Epidermal melanocyte (primary cell): Measurements from ENCODE around the gene ZNF598.
"Not testable (repeated sequence)": the region's sequence is repeated elsewhere in the genome, so short reads cannot be mapped to it uniquely, and the experiment has no call there.

Experiments
- DNase-seq: peaks from one replicate; pipeline ENCODE4 v3.0.0; 2011; ENCODE audit warnings: low spot score; ENCODE audit not compliant: insufficient read length

ZNF598 gene

DNA sequence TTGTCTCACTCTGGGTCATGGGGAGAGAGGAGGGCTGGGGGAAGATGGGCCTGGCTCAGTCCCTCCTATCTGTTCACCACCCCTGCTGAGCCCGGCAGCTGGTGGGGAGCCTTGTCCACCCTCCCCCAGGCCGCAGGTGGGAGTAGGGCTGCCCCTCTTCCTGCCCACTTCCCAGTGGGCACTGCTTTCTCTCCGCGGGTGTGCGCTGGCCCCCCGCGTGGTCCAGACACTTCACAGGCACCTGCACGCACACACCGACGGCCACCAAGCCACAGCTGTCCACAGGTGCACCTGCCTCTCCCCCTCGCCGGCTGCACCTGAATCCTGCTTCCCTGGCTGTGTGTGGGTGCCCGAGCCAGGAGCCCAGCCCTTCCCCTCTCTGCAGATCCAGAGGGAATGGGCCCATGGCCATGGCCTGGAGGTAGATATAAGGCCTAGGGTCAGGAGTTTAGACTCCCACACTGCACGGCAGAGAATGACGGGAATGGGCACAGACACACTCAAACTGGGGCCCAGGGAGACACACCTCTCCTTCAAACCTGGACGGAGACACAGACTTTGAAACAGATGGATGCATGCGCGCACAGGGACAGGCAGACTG lies 19.1 kb upstream of the ZNF598 start:
- no peak for DNase-seq

- no peak for DNase-seq
Observed at GRCh38 chr16:2028146-2028545, 18.5 kb upstream of the ZNF598 start.

DNA sequence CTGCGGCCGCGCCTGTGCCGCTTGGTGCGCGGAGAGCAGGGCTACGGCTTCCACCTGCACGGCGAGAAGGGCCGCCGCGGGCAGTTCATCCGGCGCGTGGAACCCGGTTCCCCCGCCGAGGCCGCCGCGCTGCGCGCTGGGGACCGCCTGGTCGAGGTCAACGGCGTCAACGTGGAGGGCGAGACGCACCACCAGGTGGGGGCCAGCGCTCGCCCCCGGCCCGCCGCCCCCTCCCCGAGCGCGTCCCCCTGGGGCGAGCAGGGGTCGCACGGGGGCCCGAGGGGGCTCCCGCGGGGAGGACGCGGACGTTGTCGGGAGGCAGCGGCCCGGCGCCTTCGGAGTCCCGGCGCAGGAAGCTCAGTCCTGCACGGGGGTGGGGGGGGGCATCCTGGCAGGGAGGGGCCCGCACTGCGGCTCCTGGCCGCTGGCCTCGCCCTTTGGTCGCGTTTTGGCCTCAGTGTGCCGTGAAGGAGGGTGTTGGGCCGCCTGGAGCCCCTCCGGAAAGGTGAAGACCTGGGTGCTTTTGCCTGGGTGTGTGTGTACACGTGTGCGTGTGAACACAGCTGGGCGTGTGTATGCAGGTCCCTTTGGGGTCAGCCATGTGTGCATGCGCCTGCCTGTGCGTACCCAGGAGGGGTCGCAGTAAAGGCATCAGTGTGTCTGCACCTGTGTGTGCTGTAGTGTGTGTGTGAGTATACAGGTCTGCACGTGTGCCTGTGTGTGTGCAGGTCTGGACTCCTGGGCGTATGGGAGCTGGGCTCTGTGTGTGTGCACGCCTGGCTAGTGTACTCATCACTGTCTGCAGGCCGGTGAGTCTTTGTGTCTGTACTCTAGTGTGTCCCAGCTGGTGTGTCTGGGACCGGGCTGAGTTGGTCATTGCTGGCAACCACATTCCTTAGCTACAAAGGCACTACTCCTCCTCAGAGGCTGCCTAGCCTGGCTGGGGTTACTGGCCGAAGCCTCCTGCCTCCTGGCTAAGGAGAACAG lies 17.7 kb upstream of the ZNF598 start:
- DNase-seq, result no peak

DNA sequence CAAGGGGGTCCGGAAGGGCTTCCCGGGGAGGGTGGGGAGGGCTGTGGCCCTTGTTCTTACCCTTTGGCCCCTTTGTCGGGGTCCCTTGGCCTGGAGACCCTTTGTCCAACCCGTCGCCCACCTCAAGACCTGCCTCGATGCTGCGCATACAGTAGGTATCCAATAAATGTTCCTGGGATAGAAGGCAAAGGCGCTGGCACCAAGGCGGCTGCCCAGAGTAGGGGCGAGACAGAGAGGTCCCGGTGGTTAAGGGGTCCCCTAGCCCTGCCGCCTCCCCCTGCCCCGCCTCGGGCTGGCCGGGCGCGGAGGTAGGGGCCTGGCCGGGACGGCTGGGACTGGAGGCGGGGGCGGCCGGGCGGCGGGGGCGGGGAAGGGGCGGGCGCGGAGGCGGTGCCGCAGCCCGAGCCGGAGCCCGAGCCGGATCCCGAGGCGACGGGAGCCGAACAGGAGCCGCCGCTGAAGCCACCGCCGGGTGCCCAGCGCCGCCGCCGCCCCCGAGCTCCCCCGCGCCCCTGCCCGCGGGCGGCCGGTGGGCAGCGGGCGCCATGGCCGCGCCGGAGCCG lies 16.9 kb upstream of the ZNF598 start, which contains the start of gene NHERF2:
TSS of gene NHERF2 (plus strand) at position 442 of the 563 bp plus-strand sequence. CDS start at position 546, 104 bp downstream.
- DNase-seq, result peak; percentile 78

DNA sequence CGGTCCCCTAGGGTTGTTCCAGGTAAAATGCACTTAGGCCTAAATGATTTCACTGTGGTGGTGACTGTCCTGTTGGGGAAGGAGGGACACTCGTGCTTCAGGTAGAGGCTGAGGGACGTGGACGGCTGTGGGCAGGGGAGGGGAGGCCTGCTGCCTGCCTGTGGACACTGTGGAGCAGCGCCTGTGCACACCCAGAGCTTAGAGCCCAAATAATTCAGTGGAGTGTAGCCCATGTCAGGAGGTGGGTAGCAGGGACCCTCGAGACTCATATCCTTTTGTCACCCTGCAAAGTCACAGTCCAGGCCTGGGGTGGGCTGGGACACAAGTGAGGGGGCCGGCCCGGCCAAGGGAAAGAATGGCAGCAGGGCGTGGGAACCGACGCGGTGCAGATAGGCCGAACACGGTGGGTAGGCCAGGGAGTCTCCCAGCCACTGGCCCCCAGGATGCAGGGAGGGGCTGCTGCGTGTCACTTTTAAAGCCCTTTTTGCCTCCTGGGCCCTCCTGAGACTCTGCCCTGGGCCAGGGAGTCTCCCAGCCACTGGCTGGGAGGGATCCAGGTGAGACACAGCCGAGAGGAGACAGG lies 16.3 kb upstream of the ZNF598 start:
- DNase-seq, result no peak

DNA sequence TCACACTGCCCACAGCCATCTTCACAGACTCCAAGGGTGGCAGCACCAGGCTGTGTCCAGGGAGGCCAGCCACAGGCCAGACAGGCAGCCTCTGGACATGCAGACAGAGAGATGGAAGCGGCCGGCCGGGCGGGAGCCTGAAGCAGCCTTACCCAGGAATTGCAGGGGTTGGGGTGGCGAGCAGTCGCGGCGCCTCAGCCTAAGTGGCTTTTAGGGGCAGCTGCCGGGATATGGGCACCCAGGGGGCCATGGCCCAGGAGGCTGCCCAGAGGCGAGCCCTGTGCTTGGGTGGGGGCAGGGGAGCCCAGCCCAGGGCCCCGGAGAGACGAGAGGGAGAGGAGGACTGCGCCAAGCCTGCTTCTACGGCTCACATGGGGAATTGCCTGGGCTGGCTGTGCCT lies 15.6 kb upstream of the ZNF598 start:
- DNase-seq, result no peak

DNA sequence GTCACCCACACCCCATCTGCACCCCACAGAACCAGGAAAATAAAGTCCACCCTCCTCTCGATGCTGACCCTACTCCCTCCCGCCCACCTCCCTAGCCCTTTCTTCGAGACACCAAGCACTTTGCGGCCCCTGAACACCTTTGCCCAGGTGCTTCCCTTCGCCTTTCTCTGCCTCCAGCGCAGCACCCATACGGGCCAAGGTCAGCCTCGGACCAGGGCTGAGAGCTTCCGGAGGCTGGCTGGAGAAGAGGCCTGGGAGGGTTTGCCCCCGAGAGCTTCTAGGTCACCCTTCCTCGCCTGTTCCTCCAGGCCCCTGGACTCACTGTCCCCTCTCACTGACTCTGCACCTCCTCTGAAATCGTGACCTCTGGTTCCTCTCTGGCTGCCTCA lies 14.4 kb upstream of the ZNF598 start:
- DNase-seq, result no peak

GRCh38 chr16:2023092-2024031 lies 13.7 kb upstream of the ZNF598 start:
- DNase-seq, result peak; percentile 98

DNA sequence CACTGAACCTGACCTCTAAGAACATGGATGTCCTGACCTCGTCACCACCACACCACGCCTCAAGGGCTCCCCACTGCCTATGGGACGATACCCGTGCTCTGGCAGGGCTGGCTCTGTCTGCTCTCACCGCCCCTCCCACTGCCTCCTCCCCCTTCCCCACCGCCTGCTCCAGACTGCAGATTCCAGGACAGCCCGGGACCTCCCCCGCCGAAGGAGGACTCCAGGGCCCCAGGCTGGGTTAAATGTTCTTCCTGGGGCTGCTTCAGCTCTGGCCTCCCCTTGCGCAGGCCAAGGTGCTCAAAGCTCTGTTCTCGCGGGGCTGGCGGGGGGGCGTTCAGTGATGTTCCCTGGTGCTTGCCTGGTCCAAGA lies 13.1 kb upstream of the ZNF598 start:
- peak; percentile 68 for DNase-seq

DNA sequence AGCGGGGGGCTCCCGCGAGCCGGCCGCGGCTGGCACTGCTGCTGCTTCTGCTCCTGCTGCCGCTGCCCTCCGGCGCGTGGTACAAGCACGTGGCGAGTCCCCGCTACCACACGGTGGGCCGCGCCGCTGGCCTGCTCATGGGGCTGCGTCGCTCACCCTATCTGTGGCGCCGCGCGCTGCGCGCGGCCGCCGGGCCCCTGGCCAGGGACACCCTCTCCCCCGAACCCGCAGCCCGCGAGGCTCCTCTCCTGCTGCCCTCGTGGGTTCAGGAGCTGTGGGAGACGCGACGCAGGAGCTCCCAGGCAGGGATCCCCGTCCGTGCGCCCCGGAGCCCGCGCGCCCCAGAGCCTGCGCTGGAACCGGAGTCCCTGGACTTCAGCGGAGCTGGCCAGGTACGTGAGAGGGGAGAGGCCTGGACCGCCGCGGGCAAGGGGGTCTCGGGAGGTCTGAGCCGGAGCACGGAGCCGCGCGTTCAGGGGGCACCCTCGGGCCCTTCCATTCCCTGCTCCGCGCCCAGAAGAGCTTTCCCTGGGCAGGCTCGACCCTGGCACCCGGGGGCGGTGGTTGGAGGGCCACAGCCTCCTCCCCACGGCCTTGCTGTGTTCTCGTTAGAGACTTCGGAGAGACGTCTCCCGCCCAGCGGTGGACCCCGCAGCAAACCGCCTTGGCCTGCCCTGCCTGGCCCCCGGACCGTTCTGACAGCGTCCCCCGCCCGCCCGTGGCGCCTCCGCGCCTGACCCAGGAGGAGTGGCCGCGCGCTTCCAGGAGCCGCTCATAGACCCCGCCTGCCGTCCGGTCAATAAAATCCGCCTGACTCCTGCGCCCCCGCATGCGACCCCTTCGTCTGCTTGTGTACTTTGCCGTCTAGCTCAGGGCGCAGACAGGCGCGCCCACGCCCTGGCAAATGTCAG lies 10.6 kb upstream of the ZNF598 start:
- DNase-seq, result peak; percentile 14

DNA sequence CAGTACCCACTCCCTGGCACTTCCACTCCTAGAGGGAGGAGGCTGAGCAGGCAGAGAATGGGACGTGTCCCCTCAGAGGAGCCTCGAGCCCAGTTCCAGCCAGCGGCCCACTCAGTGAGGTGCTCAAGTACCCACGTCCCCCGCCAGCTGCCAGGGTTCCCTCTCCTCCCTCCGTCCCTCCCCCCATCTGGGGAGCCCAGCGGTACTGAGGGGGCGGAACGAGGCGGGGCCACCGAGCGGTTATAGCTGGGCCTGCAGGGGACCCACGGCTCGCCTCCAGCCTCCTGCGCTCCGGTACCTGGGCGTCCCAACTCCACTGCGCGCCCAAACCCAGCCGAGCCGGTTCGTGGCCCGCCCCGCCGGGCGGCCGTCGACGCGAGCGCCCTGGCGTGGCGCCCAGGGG lies 9.9 kb upstream of the ZNF598 start, which contains the start of gene NPW:
TSS of gene NPW (plus strand) at position 268 of the 403 bp plus-strand sequence.
- DNase-seq, result peak; percentile 14

- no peak for DNase-seq
Observed at GRCh38 chr16:2016407-2016922, 6.8 kb upstream of the ZNF598 start.

- DNase-seq, result no peak
Observed at GRCh38 chr16:2015947-2016208, 6.3 kb upstream of the ZNF598 start.

DNA sequence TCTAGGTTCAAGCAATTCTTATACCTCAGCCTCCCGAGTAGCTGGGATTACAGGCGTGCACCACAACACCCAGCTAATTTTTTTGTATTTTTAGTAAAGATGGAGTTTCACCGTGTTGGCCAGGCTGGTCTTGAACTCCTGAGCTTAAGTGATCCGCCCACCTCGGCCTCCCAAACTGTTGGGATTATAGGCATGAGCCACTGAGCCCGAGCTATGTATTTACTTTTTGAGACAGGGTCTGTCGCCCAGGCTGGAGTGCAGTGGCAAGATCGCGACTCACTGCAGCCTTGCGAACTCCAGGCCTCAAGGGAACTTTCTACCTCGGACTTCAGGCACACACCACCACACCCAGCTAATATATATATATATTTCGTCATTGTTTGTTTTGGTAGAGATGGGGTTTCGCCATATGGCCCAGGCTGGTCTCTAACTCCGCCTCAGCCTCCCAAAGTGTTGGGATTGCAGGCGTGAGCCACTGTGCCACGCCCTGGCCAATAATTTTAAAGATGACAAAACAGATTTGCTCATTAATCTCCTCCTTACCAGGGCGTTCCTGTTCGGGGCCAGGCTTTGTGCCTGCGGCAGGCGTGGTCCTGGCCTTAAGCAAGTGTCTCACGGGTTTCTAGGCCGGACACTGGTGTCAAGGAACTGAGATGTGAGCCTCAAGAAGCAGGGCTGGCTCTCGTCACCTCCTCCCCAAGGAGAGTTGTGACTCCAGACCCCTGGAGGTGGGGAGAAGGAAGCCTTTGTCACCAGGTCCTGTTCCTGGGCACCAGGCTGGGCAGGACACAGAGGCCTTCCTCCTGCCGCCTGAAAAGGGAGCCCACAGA lies 5.7 kb upstream of the ZNF598 start:
- DNase-seq, result no peak

DNA sequence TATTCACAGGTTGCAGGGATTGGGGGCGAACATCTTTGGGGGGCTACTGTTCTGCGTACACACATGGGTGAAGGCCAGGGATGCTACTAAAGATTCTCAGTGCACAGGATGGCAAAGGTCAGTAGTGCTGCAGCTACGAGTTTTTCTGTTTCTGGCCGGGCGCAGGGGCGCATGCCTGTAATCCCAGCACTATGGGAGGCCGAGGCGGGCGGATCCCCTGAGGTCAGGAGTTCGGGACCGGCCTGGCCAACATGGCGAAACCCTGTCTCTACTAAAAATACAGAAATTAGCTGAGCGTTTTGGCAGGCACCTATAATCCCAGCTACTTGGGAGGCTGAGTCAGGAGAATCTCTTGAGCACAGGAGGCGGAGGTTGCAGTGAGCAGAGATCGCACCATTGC lies 3.9 kb upstream of the ZNF598 start:
- DNase-seq, result no peak

DNA sequence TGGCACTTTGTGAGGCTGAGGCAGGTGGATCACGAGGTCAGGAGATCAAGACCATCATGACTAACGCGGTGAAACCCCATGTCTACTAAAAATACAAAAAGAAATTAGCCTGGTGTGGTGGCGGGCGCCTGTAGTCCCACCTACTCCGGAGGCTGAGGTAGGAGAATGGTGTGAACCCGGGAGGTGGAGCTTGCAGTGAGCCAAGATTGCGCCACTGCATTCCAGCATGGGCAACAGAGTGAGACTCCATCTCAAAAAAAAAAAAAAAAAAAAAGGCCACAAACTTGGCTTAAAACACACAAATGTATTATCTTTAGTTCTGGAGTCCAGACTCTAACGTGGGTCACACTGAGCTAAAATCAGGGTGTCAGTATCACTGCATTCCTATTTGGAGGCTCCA lies 2.1 kb upstream of the ZNF598 start:
- not testable (repeated sequence) for DNase-seq

- DNase-seq, result no peak
Observed at GRCh38 chr16:2009164-2009711, 383 bp downstream of the ZNF598 start.

DNA sequence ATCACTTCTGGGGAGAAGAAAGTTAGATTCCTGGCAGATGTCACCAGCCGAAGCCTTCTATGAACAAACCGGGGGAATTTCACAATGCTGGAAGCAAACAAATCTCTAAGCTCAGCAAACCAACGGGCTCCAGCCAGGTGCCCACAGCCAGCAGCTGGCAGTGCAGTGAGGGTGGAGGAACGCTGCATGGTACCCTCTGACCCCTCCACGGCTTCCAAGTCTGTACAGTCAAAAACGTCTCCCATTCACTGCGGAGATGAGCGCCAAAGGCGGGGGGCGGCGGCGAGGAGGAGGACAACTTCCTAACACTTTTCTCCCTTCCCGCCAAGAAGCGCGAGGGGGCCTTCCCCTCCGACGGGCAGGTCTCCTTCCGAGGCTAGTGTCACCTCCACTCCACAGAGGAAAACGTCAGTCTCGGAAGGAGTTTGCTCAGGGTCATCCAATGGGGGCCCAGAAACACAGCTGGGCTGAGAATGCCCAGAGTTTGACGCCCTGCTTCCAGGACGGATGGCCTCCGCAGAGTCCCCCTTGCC lies 924 bp downstream of the ZNF598 start:
- no peak for DNase-seq
